K562 (cell line): ENCODE measurements around the gene PCDHGA5. TPM values are rescaled to one million over a fixed set of nuclear protein-coding genes. Genes with fewer than 3 reads are reported as not detected.
"Not testable (repeated sequence)": the region's sequence is repeated elsewhere in the genome, so short reads cannot be mapped to it uniquely, and the experiment has no call there.

Experiments used
- ATAC-seq: fragments of 200-7000 bp; cut with Tn5 transposase; 3 replicates; pipeline ENCODE4 v1.9.1; 2020; ENCODE audit warnings: moderate library complexity
- BruUV-seq: library from RNA; stranded (reverse); fragments of 400-500 nt; replicated peaks from 2 replicates; lab custom pipeline; 2021; lab: Mats Ljungman, UMichigan
- CTCF ChIA-PET: fragments of 300-600 bp; formaldehyde crosslinking; extraction: SDS; loops from one replicate; lab custom pipeline; 2021; ENCODE audit warnings: low intra/inter-chr PET ratio; lab: Yijun Ruan, JAX
- POLR2A ChIA-PET: fragments of 300-600, 350-650 bp; sonication (Branson Sonifier 250); formaldehyde crosslinking; extraction: SDS; loops from one replicate; lab custom pipeline; 2021; ENCODE audit warnings: antibody characterized with exemption, inconsistent platforms; lab: Yijun Ruan, JAX
- DNase-seq, 4 experiments: peaks; one replicate each; pipeline versions ENCODE4 v3.0.0 to v3.0.0-alpha.2; 2011 to 2018; ENCODE audit warnings: low spot score in 3 of 4, mixed read lengths in 3 of 4; ENCODE audit errors: extremely low read depth in 1 of 4
- FAIRE-seq: peaks from 2 replicates; lab custom pipeline; 2011; peaks lifted over from hg19 to GRCh38; lab: Jason Lieb, UNC
- H2AFZ ChIP-seq: 2 replicates; pipeline ENCODE4 v1.6.0; 2011; ENCODE audit warnings: low read depth, low read length, control low read depth, inconsistent platforms
- H3K27ac ChIP-seq: fragments of 200-600 bp; 3 replicates; pipeline ENCODE4 v1.8.0; 2011; ENCODE audit warnings: low read depth, mild to moderate bottlenecking, control low read depth, inconsistent platforms, low read length, moderate library complexity, mixed read lengths; ENCODE audit errors: extremely low read depth
- H3K27me3 ChIP-seq, 2 experiments: fragments of 300-600 bp in 1 of 2; 2 replicates in 1 of 2; 3 replicates in 1 of 2; pipeline versions ENCODE4 v1.6.0 to v1.8.0; 2011; ENCODE audit warnings: inconsistent platforms in 2 of 2, low read length in 2 of 2, mild to moderate bottlenecking in 1 of 2, mixed read lengths in 1 of 2, moderate library complexity in 1 of 2; ENCODE audit not compliant: control insufficient read depth in 2 of 2, insufficient read depth in 2 of 2
- H3K36me3 ChIP-seq: fragments of 300-600 bp; 3 replicates; pipeline ENCODE4 v1.8.0; 2011; ENCODE audit warnings: mild to moderate bottlenecking, low read length, inconsistent platforms; ENCODE audit not compliant: control insufficient read depth, insufficient read depth
- H3K4me1 ChIP-seq, 2 experiments: fragments of 200-600 bp in 1 of 2; replicated peaks in 1 of 2; 2 replicates in 1 of 2; 3 replicates in 1 of 2; pipeline versions ENCODE4 v1.5.1 to v1.8.0; 2011; ENCODE audit warnings: inconsistent platforms in 2 of 2, low read length in 2 of 2, mild to moderate bottlenecking in 1 of 2, mixed read lengths in 1 of 2, moderate library complexity in 1 of 2; ENCODE audit not compliant: control insufficient read depth in 2 of 2, insufficient read depth in 2 of 2
- H3K4me2 ChIP-seq: 2 replicates; pipeline ENCODE4 v1.6.1; 2011; ENCODE audit warnings: low read length, control low read depth, inconsistent platforms, mixed read lengths; ENCODE audit not compliant: insufficient read depth
- H3K4me3 ChIP-seq: fragments of 200-600 bp; sonication (generic), shearing (Covaris generic); 2 replicates; pipeline ENCODE4 v1.5.1; 2016; ENCODE audit warnings: control low read depth, inconsistent platforms
- H3K79me2 ChIP-seq: fragments of 200-600 bp; 3 replicates; pipeline ENCODE4 v1.8.0; 2011; ENCODE audit warnings: low read length, inconsistent platforms; ENCODE audit not compliant: control insufficient read depth, insufficient read depth
- H3K9ac ChIP-seq, 2 experiments: 2 replicates each; pipeline versions ENCODE4 v1.6.0 to v1.6.1; 2011; ENCODE audit warnings: low read depth in 2 of 2, low read length in 2 of 2, control low read depth in 1 of 2, inconsistent platforms in 1 of 2, mild to moderate bottlenecking in 1 of 2, mixed read lengths in 1 of 2; ENCODE audit not compliant: insufficient read depth in 1 of 2
- H3K9me1 ChIP-seq: one replicate; pipeline ENCODE4 v1.6.0; 2011; ENCODE audit warnings: inconsistent platforms, mild to moderate bottlenecking, low read length, moderate library complexity; ENCODE audit not compliant: control insufficient read depth, insufficient read depth
- H3K9me3 ChIP-seq: replicated peaks from 2 replicates; pipeline ENCODE4 v1.5.1; 2011; ENCODE audit warnings: low read depth, low read length, inconsistent platforms; ENCODE audit not compliant: control insufficient read depth, insufficient read depth
- H4K20me1 ChIP-seq: replicated peaks from 2 replicates; pipeline ENCODE4 v1.6.1; 2011; ENCODE audit warnings: low read length, inconsistent platforms, mixed read lengths; ENCODE audit not compliant: control insufficient read depth, insufficient read depth
- CTCF ChIP-seq, 3 experiments: IDR thresholded peaks in 2 of 3; conservative IDR thresholded peaks in 1 of 3; 2 replicates each; pipeline ENCODE4 v1.5.1; 2011 to 2012; ENCODE audit warnings: low read length in 3 of 3, mild to moderate bottlenecking in 3 of 3, control low read depth in 2 of 3, improper control_type of control experiment in 1 of 3, inconsistent platforms in 1 of 3, low read depth in 1 of 3, mixed read lengths in 1 of 3, moderate library complexity in 1 of 3; ENCODE audit not compliant: insufficient read depth in 2 of 3
- CTCFL ChIP-seq: IDR thresholded peaks from 2 replicates; pipeline ENCODE4 v1.6.1; 2011; ENCODE audit warnings: borderline replicate concordance, low read depth, mild to moderate bottlenecking, moderate library complexity, low read length; ENCODE audit not compliant: insufficient read depth, poor library complexity, severe bottlenecking
- DLX4 ChIP-seq: fragments of 250-450 bp; sonication (Bioruptor Pico); IDR thresholded peaks from 2 replicates; pipeline ENCODE4 v1.6.1; 2021; ENCODE audit warnings: mild to moderate bottlenecking
- GABPB1 ChIP-seq: sonication (generic); formaldehyde crosslinking; IDR thresholded peaks from 2 replicates; pipeline ENCODE4 v1.8.0; 2022; ENCODE audit warnings: mild to moderate bottlenecking, missing genetic modification reagents
- HDAC2 ChIP-seq: fragments of 450-650 bp; IDR thresholded peaks from 2 replicates; pipeline ENCODE4 v1.6.1; 2016; ENCODE audit warnings: mild to moderate bottlenecking
- PKNOX1 ChIP-seq: fragments of 450-650 bp; IDR thresholded peaks from 2 replicates; pipeline ENCODE4 v1.6.1; 2016
- PYGO2 ChIP-seq: fragments of 450-650 bp; IDR thresholded peaks from 2 replicates; pipeline ENCODE4 v1.6.1; 2016; ENCODE audit warnings: mild to moderate bottlenecking, missing genetic modification characterization, moderate library complexity, missing compliant biosample characterization
- ZNF174 ChIP-seq: fragments of 250-450 bp; sonication (Bioruptor Pico); IDR thresholded peaks from 2 replicates; pipeline ENCODE4 v1.4.0; 2020; ENCODE audit warnings: mild to moderate bottlenecking
- ZNF445 ChIP-seq: fragments of 250-450 bp; sonication (Bioruptor Pico); IDR thresholded peaks from 2 replicates; pipeline ENCODE4 v1.4.0; 2020; ENCODE audit warnings: low read depth, mild to moderate bottlenecking, moderate library complexity
- WGBS: fragments of 100-300 bp; shearing (Covaris generic); methylation state at CpG from one replicate; pipeline ENCODE4 v1.1.6; 2016; ENCODE audit warnings: low coverage, mixed read lengths; ENCODE audit not compliant: insufficient coverage; ENCODE audit errors: missing lambda C conversion rate; 5-methylcytosine and 5-hydroxymethylcytosine counted together
- in situ Hi-C: fragments of 300-500 bp; cut with MboI; formaldehyde crosslinking; loops from 4 replicates; pipeline ENCODE4 v1.15.0; 2018; ENCODE audit warnings: inconsistent platforms, mixed read lengths
- intact Hi-C: fragments of 100-400 bp; cut with micrococcal nuclease; formaldehyde crosslinking; loops from 2 replicates; pipeline ENCODE4 v1.14.2; 2022
- polyA plus RNA-seq, 8 experiments: library from polyadenylated mRNA; depleted of rRNA in 4 of 8; stranded (reverse) in 5 of 8; unstranded in 3 of 8; fragments of >200 nt; fragmentation: Nextera tagmentation in 2 of 8; fragmentation: Illumina TruSeq in 1 of 8; extraction: Ambion mirVana in 2 of 8; extraction: Trizol in 1 of 8; gene quantifications; 2 replicates each; pipeline versions ENCODE4 v1.2.1 to v1.2.3, GENCODE V29; 2011 to 2014; ENCODE audit warnings: inconsistent platforms in 1 of 8, missing spikeins in 1 of 8
- total RNA-seq, 7 experiments: library from RNA; depleted of rRNA in 6 of 7; stranded (reverse); fragments of >200 nt in 6 of 7; fragmentation: Illumina TruSeq in 2 of 7; extraction: Trizol in 2 of 7; gene quantifications; 2 replicates each; pipeline versions ENCODE4 v1.2.1 to v1.2.3, GENCODE V29; 2011 to 2021; ENCODE audit warnings: low replicate concordance in 1 of 7

Gene PCDHGA5
- total and polyA plus RNA-seq, 9 of the 15 experiments (the other 6 are each of a cell fraction or from before 2014, with no cell fraction given), result 0.01 to 0.18 (median 0.12) TPM; not detected in 1

- no peak for TF ChIP-seq PYGO2 (tag)
- no peak for TF ChIP-seq ZNF174 (CRISPR knock-in tag)
- TF ChIP-seq DLX4 (CRISPR knock-in tag), result no peak
- TF ChIP-seq HDAC2, result no peak
- no peak for TF ChIP-seq ZNF445 (CRISPR knock-in tag)
- TF ChIP-seq GABPB1 (CRISPR knock-in tag), result no peak
Measured at GRCh38 chr5:141374627-141375026, 10.7 kb downstream of the PCDHGA5 start (continued).

- ATAC-seq (peak; percentile 72; the same call in 2 of the 3 replicates), DNase-seq (peak in 1 of 4 experiments; percentile 30)
- H4K20me1 ChIP-seq, POLR2A ChIA-PET, H3K9me3 ChIP-seq, intact Hi-C loops, H3K9ac ChIP-seq, H3K4me2 ChIP-seq, H3K9me1 ChIP-seq, H3K79me2 ChIP-seq, H3K4me1 ChIP-seq, H2AFZ ChIP-seq, BruUV-seq, H3K4me3 ChIP-seq, CTCF ChIA-PET, H3K36me3 ChIP-seq, FAIRE-seq, H3K27ac ChIP-seq, in situ Hi-C loops: not testable (repeated sequence)
- WGBS, result 28% methylated on average over 23 of the region's 48 CpGs
- TF ChIP-seq CTCF (IDR thresholded peaks at IDR 0.05 in 2 of 3, conservative IDR thresholded peaks at IDR 0.05 in 1 of 3; ENCODE audit: insufficient read depth in 2 of 3, low read depth in 1 of 3, low read length in 3 of 3) (peak; percentile 8 to 37 (median 35); a peak in 3 of 6 replicates), CTCFL (peak; percentile 40), PKNOX1 (peak; percentile 55)
- H3K27me3 ChIP-seq, result peaks cover 4 to 32% of the 10 kb centered on the region in 2 experiments; a peak in 4 of 5 replicates
Measured at GRCh38 chr5:141375444-141376155, 11.6 kb downstream of the PCDHGA5 start.
